GM12878 (cell line): ENCODE data around the gene ERBB3. TPM values are rescaled to one million over a fixed set of nuclear protein-coding genes. Genes with fewer than 3 reads are reported as not detected.

Experiments used
- ATAC-seq: fragments of 200-7000 bp; cut with Tn5 transposase; 3 replicates; pipeline ENCODE4 v1.9.1; 2020; ENCODE audit warnings: mild to moderate bottlenecking, moderate library complexity
- BruUV-seq: library from RNA; stranded (reverse); fragments of 400-500 nt; replicated peaks from 2 replicates; lab custom pipeline; 2021; lab: Mats Ljungman, UMichigan
- CTCF ChIA-PET: fragments of 300-600 bp; sonication (Branson Sonifier 250); formaldehyde crosslinking; extraction: SDS; loops from one replicate; lab custom pipeline; 2021; ENCODE audit warnings: inconsistent platforms; lab: Yijun Ruan, JAX
- POLR2A ChIA-PET: fragments of 350-600 bp; formaldehyde crosslinking; extraction: SDS; loops from one replicate; lab custom pipeline; 2021; ENCODE audit warnings: inconsistent platforms; lab: Charles Lee
- RAD21 ChIA-PET: fragments of 300-600 bp; sonication (Branson Sonifier 250); formaldehyde crosslinking; loops from one replicate; lab custom pipeline; 2023; ENCODE audit warnings: antibody characterized with exemption; ENCODE audit not compliant: unreplicated experiment; lab: Charles Lee
- SMC1A ChIA-PET: fragments of 300-600 bp; sonication (Branson Sonifier 250); formaldehyde crosslinking; loops from one replicate; lab custom pipeline; 2023; ENCODE audit not compliant: unreplicated experiment, uncharacterized antibody; lab: Charles Lee
- DNase-seq: peaks from one replicate; pipeline ENCODE4 v3.0.0-alpha.2; 2011; ENCODE audit warnings: low read depth, low spot score
- FAIRE-seq: peaks from 3 replicates; lab custom pipeline; 2011; peaks lifted over from hg19 to GRCh38; lab: Jason Lieb, UNC
- H2AFZ ChIP-seq: 2 replicates; pipeline ENCODE4 v1.6.0; 2011; ENCODE audit warnings: low read depth, low read length, control low read depth; ENCODE audit not compliant: control insufficient read depth
- H3K27ac ChIP-seq: 2 replicates; pipeline ENCODE4 v1.5.1; 2011; ENCODE audit warnings: control low read depth; ENCODE audit not compliant: control insufficient read depth, insufficient read depth
- H3K27me3 ChIP-seq, 2 experiments: replicated peaks in 1 of 2; 2 replicates each; pipeline versions ENCODE4 v1.6.0 to v1.6.1; 2011; ENCODE audit warnings: low read length in 1 of 2; ENCODE audit not compliant: control insufficient read depth in 2 of 2, insufficient read depth in 2 of 2
- H3K36me3 ChIP-seq, 2 experiments: 2 replicates each; pipeline ENCODE4 v1.5.1; 2011; ENCODE audit warnings: low read length in 1 of 2; ENCODE audit not compliant: control insufficient read depth in 2 of 2, insufficient read depth in 2 of 2
- H3K4me1 ChIP-seq: 2 replicates; pipeline ENCODE4 v1.6.1; 2011; ENCODE audit warnings: mild to moderate bottlenecking, low read length, moderate library complexity, mixed read lengths; ENCODE audit not compliant: control insufficient read depth, insufficient read depth
- H3K4me2 ChIP-seq: 2 replicates; pipeline ENCODE4 v1.6.0; 2011; ENCODE audit warnings: control low read depth; ENCODE audit not compliant: control insufficient read depth, insufficient read depth
- H3K4me3 ChIP-seq: fragments of 200-600 bp; sonication (generic); 2 replicates; pipeline ENCODE4 v1.5.1; 2016
- H3K79me2 ChIP-seq: 2 replicates; pipeline ENCODE4 v1.6.0; 2011; ENCODE audit warnings: low read length; ENCODE audit not compliant: control insufficient read depth, insufficient read depth
- H3K9ac ChIP-seq: 2 replicates; pipeline ENCODE4 v1.8.0; 2011; ENCODE audit warnings: low read length, control low read depth, mixed read lengths; ENCODE audit not compliant: control insufficient read depth, insufficient read depth
- H3K9me3 ChIP-seq: replicated peaks from 3 replicates; pipeline ENCODE4 v1.5.1; 2011; ENCODE audit warnings: mild to moderate bottlenecking, low read length; ENCODE audit not compliant: control insufficient read depth, insufficient read depth
- H4K20me1 ChIP-seq: 2 replicates; pipeline ENCODE4 v1.6.0; 2011; ENCODE audit not compliant: control insufficient read depth, insufficient read depth
- CUX1 ChIP-seq: IDR thresholded peaks from 2 replicates; pipeline ENCODE4 v1.6.1; 2012; ENCODE audit warnings: improper control_type of control experiment, low read depth, low read length; ENCODE audit not compliant: insufficient replicate concordance
- EGR1 ChIP-seq, 2 experiments: IDR thresholded peaks; 1 replicate in 1 of 2; 2 replicates in 1 of 2; pipeline ENCODE4 v1.6.1; 2011 to 2012; ENCODE audit warnings: low read depth in 2 of 2, low read length in 2 of 2, borderline replicate concordance in 1 of 2, mild to moderate bottlenecking in 1 of 2, moderate library complexity in 1 of 2
- HDAC2 ChIP-seq: fragments of 200-600 bp; sonication (generic); IDR thresholded peaks from 2 replicates; pipeline ENCODE4 v1.6.1; 2017
- ZNF592 ChIP-seq: fragments of 450-650 bp; IDR thresholded peaks from 2 replicates; pipeline ENCODE4 v1.6.1; 2017; ENCODE audit warnings: mild to moderate bottlenecking, moderate library complexity
- WGBS: methylation state at CpG from one replicate; pipeline ENCODE4 v1.1.6; 2016; ENCODE audit warnings: low lambda C conversion rate; ENCODE audit not compliant: insufficient replicate concordance, insufficient coverage; ENCODE audit errors: missing lambda C conversion rate; 5-methylcytosine and 5-hydroxymethylcytosine counted together
- in situ Hi-C: fragments of 300-500 bp; cut with MboI; formaldehyde crosslinking; loops from 9 replicates; pipeline ENCODE4 v1.14.3; 2018; ENCODE audit warnings: mixed read lengths
- intact Hi-C: fragments of 100-400 bp; cut with micrococcal nuclease; formaldehyde crosslinking; loops from one replicate; pipeline ENCODE4 v1.14.2; 2022; ENCODE audit not compliant: unreplicated experiment
- polyA plus RNA-seq, 11 experiments: library from polyadenylated mRNA; depleted of rRNA in 4 of 11; unstranded in 6 of 11; stranded (reverse) in 5 of 11; fragments of >200 nt; fragmentation: Nextera tagmentation in 4 of 11; fragmentation: Illumina TruSeq in 1 of 11; extraction: Ambion mirVana in 4 of 11; extraction: Trizol in 1 of 11; gene quantifications; 1 replicate in 1 of 11; 2 replicates in 10 of 11; pipeline versions ENCODE4 v1.2.1 to v1.2.3, GENCODE V29; 2011 to 2016; ENCODE audit warnings: inconsistent platforms in 2 of 11, missing spikeins in 2 of 11, low read depth in 1 of 11
- total RNA-seq, 4 experiments: library from RNA; depleted of rRNA in 3 of 4; stranded (reverse); fragments of >200 nt in 3 of 4; fragmentation: Illumina TruSeq in 1 of 4; extraction: Trizol in 1 of 4; gene quantifications; 2 replicates each; pipeline versions ENCODE4 v1.2.1 to v1.2.3, GENCODE V29; 2013 to 2021

Gene ERBB3
- total and polyA plus RNA-seq, 10 of the 15 experiments (the other 5 are each of a cell fraction or from before 2014, with no cell fraction given): 0.03 to 0.72 (median 0.04) TPM; not detected in 5

GRCh38 chr12:56121204-56121870 lies 41.4 kb downstream of the ERBB3 start:
- SMC1A ChIA-PET: no interaction called here
- H4K20me1 ChIP-seq: no peaks in the 10 kb centered on the region
- H3K27me3 ChIP-seq: no peaks in the 10 kb centered on the region
- RAD21 ChIA-PET: interaction anchor here (0.9 kb wide), 1 partner anchor 67 kb away, joined by 3 read pairs; no protein-coding TSS in a partner anchor
- TF ChIP-seq CUX1: no peak
- TF ChIP-seq HDAC2: no peak
- TF ChIP-seq ZNF592: no peak
- no peak for TF ChIP-seq EGR1 (IDR thresholded peaks at IDR 0.05; ENCODE audit: borderline replicate concordance in 1 of 2, low read depth in 2 of 2, low read length in 2 of 2)
- intact Hi-C loops (loop anchor here (10.0 kb wide), 1 partner anchor 523 kb away; the partner anchor contains the start of gene ATP5F1B), in situ Hi-C loops (loop anchor here (5.0 kb wide), 1 partner anchor 341 kb away; no protein-coding TSS in a partner anchor)
- no TSS peak for BruUV-seq
- no peak for FAIRE-seq
- peaks cover 20% of the 10 kb centered on the region for H3K4me1 ChIP-seq
- CTCF ChIA-PET: no interaction called here
- 84% methylated on average over 11 of the region's 11 CpGs for WGBS
- DNase-seq: no peak
- H3K36me3 ChIP-seq: no peaks in the 10 kb centered on the region
- H3K9me3 ChIP-seq: no peaks in the 10 kb centered on the region
- POLR2A ChIA-PET: interaction anchor here (0.6 kb wide), 2 partner anchors 86 to 126 kb away, joined by 5 to 7 read pairs; no protein-coding TSS in a partner anchor
- no peak for ATAC-seq
- H3K4me3 ChIP-seq: no peak overlapping the region
- no peak overlapping the region for H3K27ac ChIP-seq
- no peak overlapping the region for H3K4me2 ChIP-seq
- H3K9ac ChIP-seq: no peak overlapping the region
- H3K79me2 ChIP-seq: peaks cover 28% of the 10 kb centered on the region
- H2AFZ ChIP-seq: no peak overlapping the region
